ENCODE data around the gene PCDHB12.
"Not testable (repeated sequence)": the region's sequence is repeated elsewhere in the genome, so short reads cannot be mapped to it uniquely, and the experiment has no call there.

Gene PCDHB12

GRCh38 chr5:141225421-141225820 lies 16.9 kb downstream of the PCDHB12 start:
- H3K36me3 Mint-ChIP-seq (ENCODE audit: low read depth); H3K4me3 Mint-ChIP-seq; H3K27ac Mint-ChIP-seq; H3K27me3 Mint-ChIP-seq (ENCODE audit: low read depth); H3K4me1 Mint-ChIP-seq (ENCODE audit: low read depth): not testable (repeated sequence)
- peaks cover 34% of the 10 kb centered on the region for H3K9me3 Mint-ChIP-seq

GRCh38 chr5:141234109-141234667 lies 25.7 kb downstream of the PCDHB12 start:
- Mint-ChIP-seq H3K36me3 (ENCODE audit: low read depth) (peaks cover 2% of the 10 kb centered on the region), H3K9me3 (peaks cover 41% of the 10 kb centered on the region), H3K27me3 (ENCODE audit: low read depth) (peaks cover 3% of the 10 kb centered on the region), H3K4me3 (no peak overlapping the region), H3K27ac (no peak overlapping the region), H3K4me1 (ENCODE audit: low read depth) (peaks cover 2% of the 10 kb centered on the region)

GRCh38 chr5:141235922-141236321 lies 27.4 kb downstream of the PCDHB12 start:
- H3K27me3 Mint-ChIP-seq (ENCODE audit: low read depth); H3K36me3 Mint-ChIP-seq (ENCODE audit: low read depth); H3K27ac Mint-ChIP-seq; H3K4me1 Mint-ChIP-seq (ENCODE audit: low read depth); H3K4me3 Mint-ChIP-seq: not testable (repeated sequence)
- peaks cover 59% of the 10 kb centered on the region for H3K9me3 Mint-ChIP-seq

- peak overlapping the region; percentile 81 for H3K27ac Mint-ChIP-seq
- H3K27me3 Mint-ChIP-seq (ENCODE audit: low read depth) = peaks cover 3% of the 10 kb centered on the region
- peaks cover 2% of the 10 kb centered on the region for H3K36me3 Mint-ChIP-seq (ENCODE audit: low read depth)
- H3K9me3 Mint-ChIP-seq = peaks cover 56% of the 10 kb centered on the region
- no peak overlapping the region for H3K4me3 Mint-ChIP-seq
- peaks cover 2% of the 10 kb centered on the region for H3K4me1 Mint-ChIP-seq (ENCODE audit: low read depth)
Measured at GRCh38 chr5:141236516-141237313, 28.2 kb downstream of the PCDHB12 start.

GRCh38 chr5:141241496-141241895 lies 33.0 kb downstream of the PCDHB12 start:
- Mint-ChIP-seq H3K4me3 (no peak overlapping the region), H3K27ac (no peak overlapping the region), H3K27me3 (ENCODE audit: low read depth) (peaks cover 2% of the 10 kb centered on the region), H3K36me3 (ENCODE audit: low read depth) (peaks cover 5% of the 10 kb centered on the region), H3K9me3 (peaks cover 75% of the 10 kb centered on the region), H3K4me1 (ENCODE audit: low read depth) (peaks cover 2% of the 10 kb centered on the region)

- no peaks in the 10 kb centered on the region for H3K4me1 Mint-ChIP-seq (ENCODE audit: low read depth)
- H3K9me3 Mint-ChIP-seq = peaks cover 82% of the 10 kb centered on the region
- no peak within 1 kb of the TSS for H3K27ac Mint-ChIP-seq
- H3K27me3 Mint-ChIP-seq (ENCODE audit: low read depth) = no peaks in the 10 kb centered on the region
- peaks cover 2% of the 10 kb centered on the region for H3K36me3 Mint-ChIP-seq (ENCODE audit: low read depth)
- no peak within 1 kb of the TSS for H3K4me3 Mint-ChIP-seq
Measured at GRCh38 chr5:141245250-141245717, 36.8 kb downstream of the PCDHB12 start, which contains the start of gene PCDHB15. PCDHB15 (plus strand) TSS chr5:141245395; CDS start chr5:141245579, 184 bp downstream.

GRCh38 chr5:141246971-141247370 lies 38.5 kb downstream of the PCDHB12 start:
- not testable (repeated sequence) for H3K27me3 Mint-ChIP-seq (ENCODE audit: low read depth); H3K27ac Mint-ChIP-seq; H3K4me3 Mint-ChIP-seq; H3K4me1 Mint-ChIP-seq (ENCODE audit: low read depth); H3K36me3 Mint-ChIP-seq (ENCODE audit: low read depth)
- peaks cover 76% of the 10 kb centered on the region for H3K9me3 Mint-ChIP-seq

GRCh38 chr5:141247434-141247833 lies 38.9 kb downstream of the PCDHB12 start:
- not testable (repeated sequence) for H3K27ac Mint-ChIP-seq; H3K27me3 Mint-ChIP-seq (ENCODE audit: low read depth); H3K4me1 Mint-ChIP-seq (ENCODE audit: low read depth); H3K4me3 Mint-ChIP-seq; H3K36me3 Mint-ChIP-seq (ENCODE audit: low read depth)
- peaks cover 71% of the 10 kb centered on the region for H3K9me3 Mint-ChIP-seq

- Mint-ChIP-seq H3K9me3 (peaks cover 68% of the 10 kb centered on the region), H3K27ac (no peak overlapping the region), H3K4me1 (ENCODE audit: low read depth) (no peaks in the 10 kb centered on the region), H3K27me3 (ENCODE audit: low read depth) (no peaks in the 10 kb centered on the region), H3K36me3 (ENCODE audit: low read depth) (no peaks in the 10 kb centered on the region), H3K4me3 (no peak overlapping the region)
Measured at GRCh38 chr5:141250576-141250975, 42.1 kb downstream of the PCDHB12 start.

GRCh38 chr5:141258464-141258863 lies 49.9 kb downstream of the PCDHB12 start:
- Mint-ChIP-seq H3K4me1 (ENCODE audit: low read depth) (no peaks in the 10 kb centered on the region), H3K4me3 (no peak overlapping the region), H3K27me3 (ENCODE audit: low read depth) (no peaks in the 10 kb centered on the region), H3K27ac (no peak overlapping the region), H3K9me3 (peaks cover 77% of the 10 kb centered on the region), H3K36me3 (ENCODE audit: low read depth) (no peaks in the 10 kb centered on the region)

GRCh38 chr5:141258948-141259347 lies 50.4 kb downstream of the PCDHB12 start:
- H3K27ac Mint-ChIP-seq = no peak overlapping the region
- no peaks in the 10 kb centered on the region for H3K27me3 Mint-ChIP-seq (ENCODE audit: low read depth)
- no peak overlapping the region for H3K4me3 Mint-ChIP-seq
- H3K36me3 Mint-ChIP-seq (ENCODE audit: low read depth) = no peaks in the 10 kb centered on the region
- no peaks in the 10 kb centered on the region for H3K4me1 Mint-ChIP-seq (ENCODE audit: low read depth)
- H3K9me3 Mint-ChIP-seq = peaks cover 74% of the 10 kb centered on the region

GRCh38 chr5:141260458-141261237 lies 52.1 kb downstream of the PCDHB12 start:
- Mint-ChIP-seq H3K9me3 (peaks cover 74% of the 10 kb centered on the region), H3K27me3 (ENCODE audit: low read depth) (no peaks in the 10 kb centered on the region), H3K36me3 (ENCODE audit: low read depth) (no peaks in the 10 kb centered on the region), H3K4me3 (no peak overlapping the region), H3K27ac (no peak overlapping the region), H3K4me1 (ENCODE audit: low read depth) (no peaks in the 10 kb centered on the region)

- Mint-ChIP-seq H3K36me3 (ENCODE audit: low read depth) (no peaks in the 10 kb centered on the region), H3K4me1 (ENCODE audit: low read depth) (no peaks in the 10 kb centered on the region), H3K27ac (no peak overlapping the region), H3K27me3 (ENCODE audit: low read depth) (no peaks in the 10 kb centered on the region), H3K4me3 (no peak overlapping the region), H3K9me3 (peaks cover 74% of the 10 kb centered on the region)
Measured at GRCh38 chr5:141261238-141261546, 52.7 kb downstream of the PCDHB12 start.
